NCI-H187 treated with DMSO at 0.1 percent for 48 hours (cell line): Measurements from ENCODE around the gene CRYL1.

Source experiments
- DNase-seq: peaks from one replicate; lab custom pipeline; 2025; lab: John Stamatoyannopoulos, UW

The CRYL1 gene

DNA sequence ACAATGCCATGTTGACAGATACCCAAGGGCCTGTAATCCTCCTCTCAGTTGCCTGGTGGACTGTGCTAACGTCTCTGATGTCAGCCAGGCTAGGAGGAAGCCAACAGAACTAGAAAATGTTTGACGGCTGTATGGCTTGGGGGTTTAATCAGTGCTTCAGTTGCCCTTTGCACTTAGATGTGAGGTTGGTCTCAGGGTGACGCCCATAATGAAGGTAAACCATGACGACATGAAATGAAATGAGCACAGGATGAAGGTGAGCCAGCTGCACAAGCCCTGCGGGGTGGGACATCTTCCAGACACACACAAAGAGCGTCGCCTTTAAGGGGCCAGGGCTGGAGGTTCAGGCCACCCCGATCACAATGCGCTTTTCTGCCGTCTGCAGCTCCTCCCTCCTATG is 127.2 kb downstream of the CRYL1 start:
- DNase-seq, result no peak

DNA sequence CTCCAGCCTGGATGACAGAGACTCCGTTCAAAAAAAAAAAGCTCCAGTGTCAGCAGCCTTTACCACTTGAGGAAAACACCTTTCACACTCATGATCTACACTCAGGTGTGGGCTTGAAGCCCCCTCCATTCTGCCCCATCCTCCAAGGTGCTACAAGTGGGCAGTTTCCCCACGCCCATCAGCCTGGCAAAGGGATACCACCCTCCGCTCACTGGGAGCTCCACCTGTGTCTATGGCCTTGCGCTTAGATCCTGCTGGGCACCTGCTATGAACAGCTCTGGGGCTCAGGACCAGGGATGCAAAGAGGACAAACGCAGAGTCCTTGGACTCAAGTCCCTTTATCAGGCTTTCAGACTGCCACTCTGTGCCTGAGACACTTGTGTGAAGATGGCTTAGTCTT is 127.8 kb downstream of the CRYL1 start:
- no peak for DNase-seq

DNA sequence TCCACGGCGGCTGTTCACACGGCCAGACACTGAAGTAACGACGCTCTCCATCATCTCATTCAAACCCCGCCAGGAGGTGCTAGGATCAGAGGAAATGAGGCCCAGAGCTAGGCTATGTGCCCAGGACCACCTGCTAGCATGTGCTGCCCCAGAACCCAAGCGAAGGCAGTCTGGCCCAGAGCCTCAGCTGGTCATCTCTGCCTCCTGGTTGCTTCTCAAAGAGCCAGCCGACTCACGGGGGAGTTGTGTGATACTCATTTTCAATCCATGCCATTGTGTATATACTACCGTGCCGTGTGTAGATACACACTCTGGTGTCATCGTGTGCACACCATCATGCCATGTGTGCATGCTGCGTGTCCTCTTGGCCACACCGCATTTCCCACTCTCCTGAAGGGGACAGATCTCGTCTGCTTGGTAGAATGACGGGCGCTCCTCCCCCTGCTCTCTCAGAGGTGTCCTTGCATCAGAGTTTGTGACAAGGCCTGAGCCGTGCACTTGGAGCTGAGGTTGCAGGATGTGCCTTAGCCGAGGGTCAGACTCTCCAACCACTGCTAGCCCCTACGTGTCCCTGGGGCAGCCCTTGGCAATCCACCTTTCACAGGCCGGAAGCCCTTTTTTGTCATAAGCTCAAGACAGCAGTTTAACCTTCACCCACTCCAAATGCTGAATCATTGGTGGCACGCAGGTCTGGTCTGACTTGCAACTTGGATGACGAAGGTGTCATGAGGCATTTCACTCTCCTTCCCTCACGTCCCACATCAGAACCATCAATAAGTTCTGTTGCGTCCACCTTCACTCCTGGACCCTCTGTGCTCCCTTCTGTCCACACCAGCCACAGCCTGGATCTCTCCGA is 130.4 kb downstream of the CRYL1 start:
- DNase-seq, result no peak

DNA sequence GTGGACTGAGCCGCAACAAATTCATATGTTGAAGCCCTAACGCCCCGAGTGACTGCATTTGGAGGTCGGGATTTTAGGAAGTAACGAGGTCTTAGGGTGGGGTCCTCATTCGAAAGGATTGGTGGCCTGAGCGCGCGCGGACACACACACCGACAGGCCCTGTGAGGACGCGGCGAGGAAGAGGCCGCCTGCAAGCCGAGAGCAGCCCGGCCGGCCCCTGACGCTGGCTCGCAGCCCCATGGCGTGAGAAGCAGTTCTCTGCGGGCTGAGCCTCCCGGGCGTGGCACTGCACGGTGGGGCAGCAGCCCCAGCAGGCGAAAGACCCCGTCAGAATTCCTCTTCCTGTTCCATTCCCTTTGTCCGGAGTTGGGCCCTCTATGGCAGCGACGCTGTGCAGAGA is 131.2 kb downstream of the CRYL1 start:
- no peak for DNase-seq

DNA sequence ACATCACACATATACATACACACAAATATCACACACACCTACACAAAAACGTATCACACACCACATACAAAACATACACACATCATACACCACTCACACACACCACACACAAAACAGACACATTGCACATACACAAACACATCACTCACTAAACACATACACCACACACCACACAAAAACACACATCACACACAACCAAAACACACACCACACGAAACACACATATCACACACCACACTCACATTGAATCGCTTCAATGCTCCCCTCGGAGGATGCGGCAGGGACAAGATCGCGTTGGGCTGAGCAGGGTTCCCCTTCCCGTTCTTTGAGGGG is 131.5 kb downstream of the CRYL1 start:
- DNase-seq, result no peak

DNA sequence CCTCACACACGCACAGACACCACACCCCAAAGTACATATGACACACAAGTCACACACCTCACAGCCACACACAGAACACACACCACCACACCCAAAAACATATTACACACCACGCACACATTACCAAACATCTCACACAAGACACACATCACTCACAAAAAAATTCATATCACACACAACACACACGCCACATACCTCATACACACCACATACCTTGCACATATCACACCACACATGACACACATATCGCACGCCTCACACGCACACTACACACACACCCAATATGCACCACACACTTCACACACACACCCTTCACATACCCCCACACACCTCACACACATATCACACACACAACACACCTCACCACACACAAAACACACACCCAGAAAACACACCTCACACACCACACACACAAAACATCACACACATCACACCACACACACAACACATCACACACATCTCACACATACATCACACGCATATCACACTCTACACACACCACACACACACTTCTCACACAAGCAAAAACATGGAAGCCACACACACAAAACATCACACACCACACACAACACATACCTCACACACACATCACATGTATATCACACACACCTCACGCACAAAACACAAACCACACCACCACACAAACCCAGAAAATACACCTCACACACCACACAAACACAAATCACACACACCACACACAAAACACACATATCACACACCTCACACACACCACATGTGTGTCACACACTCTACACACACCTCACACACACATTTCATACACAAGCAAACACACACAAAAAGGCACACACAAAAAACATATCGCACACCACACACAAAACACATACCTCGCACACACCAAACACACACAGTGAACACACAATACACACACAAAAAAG is 132.1 kb downstream of the CRYL1 start:
- no peak for DNase-seq

DNA sequence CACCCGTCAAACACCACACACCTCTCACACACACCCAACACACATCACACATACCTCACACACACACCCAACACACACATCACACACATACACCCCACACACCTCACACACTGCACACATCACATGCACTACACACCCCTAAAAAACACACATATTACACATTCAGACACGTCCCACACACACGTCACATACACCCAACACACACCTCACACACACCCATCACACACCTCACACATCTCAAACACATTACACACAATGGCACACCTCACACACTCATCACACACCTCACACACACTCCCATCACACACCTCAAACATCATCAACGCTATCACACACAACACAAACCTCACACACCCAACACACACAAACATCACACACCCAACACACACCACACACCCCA is 133.1 kb downstream of the CRYL1 start:
- DNase-seq, result no peak

GRCh38 chr13:20391597-20392452 is 133.8 kb downstream of the CRYL1 start:
- DNase-seq, result no peak

- DNase-seq, result no peak
Observed at GRCh38 chr13:20390526-20391175, 135.0 kb downstream of the CRYL1 start.

- no peak for DNase-seq
Observed at GRCh38 chr13:20389696-20390525, 135.7 kb downstream of the CRYL1 start.

GRCh38 chr13:20388184-20388583 is 137.5 kb downstream of the CRYL1 start:
- no peak for DNase-seq

GRCh38 chr13:20387441-20387971 is 138.2 kb downstream of the CRYL1 start:
- DNase-seq, result no peak

DNA sequence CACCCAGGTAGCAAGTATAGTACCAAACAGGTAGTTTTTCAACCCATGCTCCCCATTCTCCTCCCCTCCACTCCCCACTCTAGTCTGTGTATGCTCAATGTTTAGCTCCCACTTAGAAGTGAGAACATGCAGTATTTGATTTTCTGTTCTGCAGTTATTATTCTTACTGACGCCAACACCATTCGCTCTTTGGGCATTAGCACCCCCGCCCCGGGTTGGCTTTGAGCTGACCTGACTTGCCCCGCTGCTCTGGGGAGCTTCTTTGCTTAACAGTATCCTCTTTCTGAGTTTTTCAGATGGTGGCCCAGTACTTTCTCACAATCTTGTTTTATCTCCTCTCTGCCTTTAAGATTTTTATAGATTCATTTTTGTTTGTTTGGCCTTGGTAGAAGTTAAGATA is 138.7 kb downstream of the CRYL1 start:
- no peak for DNase-seq

GRCh38 chr13:20383058-20383457 is 142.6 kb downstream of the CRYL1 start:
- DNase-seq, result no peak

DNA sequence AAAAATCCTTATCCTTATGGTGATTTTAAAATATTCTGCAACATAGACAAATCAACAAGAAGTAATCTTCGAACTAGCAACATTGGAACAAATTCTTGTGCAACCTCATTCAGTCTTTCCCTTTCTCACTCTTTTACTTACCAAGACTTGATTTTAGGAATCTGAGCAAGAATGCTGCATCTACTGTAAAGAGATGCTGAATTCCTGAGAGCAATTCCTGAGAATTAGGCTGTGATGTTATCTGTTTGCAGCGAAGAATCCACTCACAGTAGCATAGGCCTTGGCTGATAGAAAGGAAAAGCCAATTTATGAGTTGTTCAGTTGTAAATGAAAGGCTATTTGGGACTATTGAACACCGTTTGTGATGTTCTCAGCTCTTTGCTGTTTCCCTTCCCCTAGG is 144.3 kb downstream of the CRYL1 start:
- no peak for DNase-seq

DNA sequence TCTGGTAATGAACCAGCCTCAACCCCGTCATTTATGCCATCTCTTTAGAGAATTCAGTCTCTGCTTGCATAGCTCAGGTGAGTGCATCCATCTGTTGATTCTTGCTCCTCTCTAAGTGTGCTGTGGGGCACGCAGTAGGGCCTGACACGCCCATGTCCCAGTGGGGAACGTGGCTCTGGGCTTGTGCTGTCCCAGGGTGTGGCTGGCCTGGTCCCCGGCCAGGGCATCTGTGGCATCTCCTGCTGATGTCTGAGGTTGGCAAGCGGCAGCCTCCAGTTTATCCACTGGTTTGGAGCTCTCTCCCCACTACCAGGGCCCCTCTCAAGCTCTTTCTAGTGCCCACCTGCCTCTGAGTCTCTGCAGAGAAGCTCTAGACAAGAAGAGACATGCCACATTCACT is 146.9 kb downstream of the CRYL1 start:
- no peak for DNase-seq

GRCh38 chr13:20377720-20378119 is 147.9 kb downstream of the CRYL1 start:
- DNase-seq, result no peak

DNA sequence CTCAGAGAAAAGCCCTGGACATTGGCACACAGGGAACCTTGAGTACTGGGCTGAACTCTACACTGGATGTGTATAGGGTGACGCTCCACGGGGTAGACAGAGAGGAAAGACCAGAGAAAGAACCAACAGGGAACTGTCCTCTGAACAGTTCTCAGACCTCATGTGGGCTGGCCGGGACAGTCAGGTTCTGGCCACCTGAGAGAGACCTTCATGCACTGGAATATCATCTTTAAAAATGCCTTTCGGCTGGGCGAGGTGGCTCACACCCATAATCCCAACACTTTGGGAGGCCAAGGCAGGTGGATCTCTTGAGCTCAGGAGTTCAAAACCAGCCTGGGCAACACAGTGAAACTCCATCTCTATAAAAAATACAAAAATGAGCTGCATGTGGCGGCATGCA is 149.8 kb downstream of the CRYL1 start:
- no peak for DNase-seq

DNA sequence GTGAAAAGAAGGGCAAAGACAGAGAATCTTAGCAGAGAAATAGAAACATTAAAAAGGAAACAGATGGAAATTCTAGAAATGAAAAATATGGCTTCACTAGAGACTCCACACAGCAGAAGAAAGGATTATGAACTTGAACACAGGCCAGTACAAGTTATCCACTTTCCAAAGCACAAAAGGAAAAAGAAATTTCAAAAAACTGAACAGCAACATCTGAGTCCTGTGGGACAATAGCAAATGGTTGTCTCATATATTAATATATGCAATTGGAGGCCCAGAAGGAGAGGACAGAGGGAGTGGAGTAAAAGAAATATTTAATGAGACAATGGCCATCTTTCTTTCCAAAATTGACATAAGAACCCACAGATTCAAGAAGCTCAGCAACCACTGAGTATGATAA is 151.8 kb downstream of the CRYL1 start:
- DNase-seq, result no peak

DNA sequence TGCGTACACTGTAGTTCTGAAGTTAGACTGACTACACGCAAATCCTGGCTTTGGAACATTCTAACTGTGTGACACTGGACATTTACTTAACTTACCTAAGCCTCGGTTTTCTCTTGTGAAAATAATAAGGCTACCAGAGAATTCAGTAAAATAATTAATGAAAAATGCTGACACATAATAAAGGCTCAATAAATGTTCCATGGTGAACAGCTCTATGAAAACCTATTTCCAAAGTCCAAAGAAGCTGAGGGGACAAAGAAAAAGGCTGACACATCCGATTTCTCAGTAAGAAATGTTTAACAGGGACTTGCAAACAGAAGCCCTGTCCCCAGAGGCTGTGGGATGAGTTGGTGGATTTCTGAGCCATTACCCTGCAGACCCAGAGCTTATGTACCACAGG is 153.8 kb downstream of the CRYL1 start:
- DNase-seq, result no peak
